Measurements from ENCODE around the gene ABCA5.
"Not testable (repeated sequence)": the region's sequence is repeated elsewhere in the genome, so short reads cannot be mapped to it uniquely, and the experiment has no call there.

The ABCA5 gene

GRCh38 chr17:69208640-69209039 lies 118.3 kb downstream of the ABCA5 start:
- no peak overlapping the region for H2AFZ ChIP-seq (ENCODE audit: low read depth)
- H3K36me3 ChIP-seq (ENCODE audit: insufficient read depth): no peaks in the 10 kb centered on the region
- no peaks in the 10 kb centered on the region for H4K20me1 ChIP-seq (ENCODE audit: insufficient read depth)
- no peak overlapping the region for H3K27ac ChIP-seq
- H3K79me2 ChIP-seq (ENCODE audit: insufficient read depth, low read depth): no peaks in the 10 kb centered on the region
- H3K4me1 ChIP-seq (ENCODE audit: low read depth, poor library complexity, severe bottlenecking): no peaks in the 10 kb centered on the region
- H3K4me2 ChIP-seq: no peak overlapping the region
- H3K9ac ChIP-seq: no peak overlapping the region
- H3K27me3 ChIP-seq (ENCODE audit: insufficient read depth, low read depth): no peaks in the 10 kb centered on the region
- no peak overlapping the region for H3K4me3 ChIP-seq (IDR thresholded peaks at IDR 0.05; ENCODE audit: insufficient read depth, low read depth, low read length)
- TF ChIP-seq, protein P1, sequence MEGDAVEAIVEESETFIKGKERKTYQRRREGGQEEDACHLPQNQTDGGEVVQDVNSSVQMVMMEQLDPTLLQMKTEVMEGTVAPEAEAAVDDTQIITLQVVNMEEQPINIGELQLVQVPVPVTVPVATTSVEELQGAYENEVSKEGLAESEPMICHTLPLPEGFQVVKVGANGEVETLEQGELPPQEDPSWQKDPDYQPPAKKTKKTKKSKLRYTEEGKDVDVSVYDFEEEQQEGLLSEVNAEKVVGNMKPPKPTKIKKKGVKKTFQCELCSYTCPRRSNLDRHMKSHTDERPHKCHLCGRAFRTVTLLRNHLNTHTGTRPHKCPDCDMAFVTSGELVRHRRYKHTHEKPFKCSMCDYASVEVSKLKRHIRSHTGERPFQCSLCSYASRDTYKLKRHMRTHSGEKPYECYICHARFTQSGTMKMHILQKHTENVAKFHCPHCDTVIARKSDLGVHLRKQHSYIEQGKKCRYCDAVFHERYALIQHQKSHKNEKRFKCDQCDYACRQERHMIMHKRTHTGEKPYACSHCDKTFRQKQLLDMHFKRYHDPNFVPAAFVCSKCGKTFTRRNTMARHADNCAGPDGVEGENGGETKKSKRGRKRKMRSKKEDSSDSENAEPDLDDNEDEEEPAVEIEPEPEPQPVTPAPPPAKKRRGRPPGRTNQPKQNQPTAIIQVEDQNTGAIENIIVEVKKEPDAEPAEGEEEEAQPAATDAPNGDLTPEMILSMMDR (conservative IDR thresholded peaks at IDR 0.05; ENCODE audit: low read depth, low read length): no peak

DNA sequence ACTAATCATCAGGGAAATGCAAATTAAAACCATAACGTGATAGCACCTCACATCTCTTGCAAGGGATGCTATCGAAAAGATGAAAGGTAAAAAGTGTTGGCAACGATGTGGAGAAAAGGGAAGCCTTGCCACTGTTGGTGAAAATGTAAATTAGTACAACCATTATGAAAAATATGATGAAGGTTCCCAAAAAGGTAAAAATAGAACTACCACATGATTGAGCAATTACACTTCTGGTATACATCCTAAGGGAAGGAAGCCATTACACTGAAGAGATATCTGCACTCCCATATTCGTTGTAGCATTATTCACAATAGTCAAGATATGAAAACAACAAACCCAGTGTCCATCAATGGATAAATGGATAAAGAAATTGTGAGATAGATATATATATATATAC lies 119.8 kb downstream of the ABCA5 start:
- Histone ChIP-seq H3K27me3 (ENCODE audit: insufficient read depth, low read depth) (no peaks in the 10 kb centered on the region), H3K36me3 (ENCODE audit: insufficient read depth) (no peaks in the 10 kb centered on the region), H3K4me1 (ENCODE audit: low read depth, poor library complexity, severe bottlenecking) (no peaks in the 10 kb centered on the region), H3K4me3 (IDR thresholded peaks at IDR 0.05; ENCODE audit: insufficient read depth, low read depth, low read length) (no peak overlapping the region), H2AFZ (ENCODE audit: low read depth) (no peak overlapping the region), H3K9ac (no peak overlapping the region), H4K20me1 (ENCODE audit: insufficient read depth) (no peaks in the 10 kb centered on the region), H3K79me2 (ENCODE audit: insufficient read depth, low read depth) (no peaks in the 10 kb centered on the region), H3K27ac (no peak overlapping the region), H3K4me2 (no peak overlapping the region)
- TF ChIP-seq, protein P1 (conservative IDR thresholded peaks at IDR 0.05; ENCODE audit: low read depth, low read length): no peak

DNA sequence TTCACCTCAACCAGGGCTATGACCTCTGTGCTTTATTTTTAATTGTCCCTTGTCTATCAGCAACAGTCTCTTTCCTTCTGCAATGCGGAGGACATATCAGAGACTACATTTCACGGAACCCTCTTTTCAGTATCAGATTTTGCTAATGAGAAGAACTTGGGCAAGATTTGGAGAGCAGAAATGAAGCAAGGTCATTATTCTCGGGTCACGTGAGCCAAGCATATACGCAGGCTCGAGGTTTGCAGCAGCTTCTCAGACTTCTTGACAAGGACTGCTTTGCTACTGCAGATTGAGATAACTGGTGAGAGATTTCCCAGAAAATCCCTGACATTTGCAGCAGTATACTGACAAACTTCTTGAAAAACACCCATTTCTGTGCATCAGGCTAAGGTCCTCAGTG lies 128.7 kb downstream of the ABCA5 start:
- no peak overlapping the region for H3K4me3 ChIP-seq (IDR thresholded peaks at IDR 0.05; ENCODE audit: insufficient read depth, low read depth, low read length)
- no peak overlapping the region for H2AFZ ChIP-seq (ENCODE audit: low read depth)
- H3K36me3 ChIP-seq (ENCODE audit: insufficient read depth): no peaks in the 10 kb centered on the region
- H3K27ac ChIP-seq: no peak overlapping the region
- H3K9ac ChIP-seq: no peak overlapping the region
- H3K79me2 ChIP-seq (ENCODE audit: insufficient read depth, low read depth): no peaks in the 10 kb centered on the region
- H4K20me1 ChIP-seq (ENCODE audit: insufficient read depth): no peaks in the 10 kb centered on the region
- no peak overlapping the region for H3K4me2 ChIP-seq
- no peaks in the 10 kb centered on the region for H3K27me3 ChIP-seq (ENCODE audit: insufficient read depth, low read depth)
- TF ChIP-seq, protein P1 (conservative IDR thresholded peaks at IDR 0.05; ENCODE audit: low read depth, low read length): no peak
- H3K4me1 ChIP-seq (ENCODE audit: low read depth, poor library complexity, severe bottlenecking): no peaks in the 10 kb centered on the region

GRCh38 chr17:69196105-69196653 lies 130.8 kb downstream of the ABCA5 start:
- not testable (repeated sequence) for H3K79me2 ChIP-seq (ENCODE audit: insufficient read depth, low read depth); H3K4me3 ChIP-seq (IDR thresholded peaks at IDR 0.05; ENCODE audit: insufficient read depth, low read depth, low read length); H4K20me1 ChIP-seq (ENCODE audit: insufficient read depth)

More at GRCh38 chr17:69196105-69196653, 130.8 kb downstream of the ABCA5 start:
- not testable (repeated sequence) for H3K9ac ChIP-seq; H3K27me3 ChIP-seq (ENCODE audit: insufficient read depth, low read depth); H3K4me2 ChIP-seq; H2AFZ ChIP-seq (ENCODE audit: low read depth); H3K36me3 ChIP-seq (ENCODE audit: insufficient read depth); H3K27ac ChIP-seq; H3K4me1 ChIP-seq (ENCODE audit: low read depth, poor library complexity, severe bottlenecking)

Measured in KMS-11 (cell line).